Stimulated activated naive CD8-positive, alpha-beta T cell treated with anti-CD3 and anti-CD28 coated beads, Interleukin-15, Interleukin-2, amounts not matched to agents 100 ng/mL and 50 ng/mL, for 24 hours (primary cell): ENCODE measurements around the gene CHURC1.
A peak's percentile ranks its signal among the peaks of the same experiment; 100 is the strongest.

Experiments used
- H3K27ac Mint-ChIP-seq: one replicate; pipeline ENCODE4 v1.8.0; 2021; ENCODE audit warnings: mild to moderate bottlenecking, mixed read lengths
- H3K27me3 Mint-ChIP-seq: one replicate; pipeline ENCODE4 v1.8.0; 2021; ENCODE audit warnings: mixed read lengths
- H3K36me3 Mint-ChIP-seq: one replicate; pipeline ENCODE4 v1.8.0; 2021; ENCODE audit warnings: low read depth, mixed read lengths
- H3K4me1 Mint-ChIP-seq: one replicate; pipeline ENCODE4 v1.8.0; 2021; ENCODE audit warnings: low read depth, mixed read lengths
- H3K4me3 Mint-ChIP-seq: one replicate; pipeline ENCODE4 v1.8.0; 2021; ENCODE audit warnings: mild to moderate bottlenecking, mixed read lengths
- H3K9me3 Mint-ChIP-seq: one replicate; pipeline ENCODE4 v1.8.0; 2021; ENCODE audit warnings: mixed read lengths

Gene CHURC1

DNA sequence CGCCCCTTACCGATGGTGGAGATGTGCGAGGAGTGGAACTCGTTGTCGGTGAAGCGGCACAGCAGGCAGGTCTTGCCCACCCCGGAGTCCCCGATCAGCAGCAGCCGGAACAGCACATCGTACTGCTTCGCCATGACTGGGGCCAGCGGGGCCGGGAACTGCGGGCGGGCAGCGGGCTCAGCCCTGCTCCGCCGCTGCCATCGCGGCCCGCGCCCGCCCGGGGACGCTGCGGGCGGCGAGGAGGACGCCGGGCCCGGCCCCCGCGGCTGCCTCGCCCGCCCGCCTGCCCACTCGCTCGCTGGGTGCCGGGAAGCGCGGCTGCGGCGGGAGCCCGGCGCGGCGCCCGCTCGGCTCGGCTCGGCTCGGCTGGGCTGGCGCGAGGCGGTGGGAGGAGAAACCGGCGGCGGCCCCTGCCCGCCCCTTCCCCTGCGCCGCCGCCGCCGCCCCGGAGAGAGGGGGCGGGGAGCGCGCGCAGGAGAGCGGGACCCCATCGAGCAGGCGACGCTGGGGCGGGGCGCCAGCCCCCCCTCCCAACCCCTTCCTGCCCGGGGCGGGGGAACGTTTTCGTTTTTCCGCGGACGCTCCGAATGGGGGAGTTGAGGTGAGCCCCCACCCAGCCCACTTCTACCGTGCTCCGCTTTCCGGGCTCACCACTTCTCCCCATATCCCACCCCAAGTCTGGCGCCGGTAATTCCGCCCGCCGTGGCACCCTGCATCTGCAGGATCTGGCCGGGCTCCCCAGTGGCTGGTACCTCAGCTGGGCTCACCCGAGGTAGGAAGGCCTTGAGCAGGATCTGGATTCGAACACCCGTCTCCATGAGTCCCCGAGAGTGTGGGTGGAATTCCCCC lies 57.9 kb downstream of the CHURC1 start, which contains the start of gene RAB15:
Gene RAB15, minus strand, starts transcription at position 394 of the 849 bp plus-strand sequence. Its CDS starts 260 bp downstream, at position 134.
- Mint-ChIP-seq H3K4me3 (peak within 1 kb of the TSS; percentile 74), H3K9me3 (no peaks in the 10 kb centered on the region), H3K4me1 (peaks cover 9% of the 10 kb centered on the region), H3K36me3 (no peaks in the 10 kb centered on the region), H3K27me3 (no peaks in the 10 kb centered on the region), H3K27ac (peak within 1 kb of the TSS; percentile 65)

GRCh38 chr14:64973026-64973442 lies 58.8 kb downstream of the CHURC1 start:
- peaks cover 9% of the 10 kb centered on the region for H3K4me1 Mint-ChIP-seq
- no peaks in the 10 kb centered on the region for H3K36me3 Mint-ChIP-seq
- H3K27me3 Mint-ChIP-seq, result no peaks in the 10 kb centered on the region
- no peaks in the 10 kb centered on the region for H3K9me3 Mint-ChIP-seq
- no peak overlapping the region for H3K27ac Mint-ChIP-seq
- peak overlapping the region; percentile 74 for H3K4me3 Mint-ChIP-seq

- H3K27me3 Mint-ChIP-seq, result no peaks in the 10 kb centered on the region
- H3K4me3 Mint-ChIP-seq, result no peak overlapping the region
- H3K9me3 Mint-ChIP-seq, result no peaks in the 10 kb centered on the region
- peaks cover 9% of the 10 kb centered on the region for H3K4me1 Mint-ChIP-seq
- H3K36me3 Mint-ChIP-seq, result no peaks in the 10 kb centered on the region
- no peak overlapping the region for H3K27ac Mint-ChIP-seq
These were observed 59.6 kb downstream of the CHURC1 start for GRCh38 chr14:64973826-64974225.

DNA sequence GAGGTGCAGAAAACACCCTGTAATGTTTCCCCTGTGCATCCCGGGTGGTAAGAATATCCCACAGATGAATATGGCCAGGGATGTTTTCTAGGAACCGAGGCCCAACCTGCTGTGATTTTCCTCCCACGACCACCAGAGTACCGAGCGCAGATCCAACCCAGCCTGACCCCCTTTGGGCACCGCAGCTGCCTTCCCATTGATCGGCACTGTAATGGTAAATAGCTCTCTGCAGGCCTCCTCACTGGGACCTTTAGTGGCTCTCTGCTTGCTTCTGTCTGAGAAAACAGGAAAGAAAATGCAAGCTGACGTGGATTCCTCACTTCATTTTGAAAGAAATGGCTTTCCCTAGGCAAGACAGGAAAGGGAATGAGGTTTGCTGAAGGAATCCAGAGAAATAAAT lies 60.3 kb downstream of the CHURC1 start:
- H3K27ac Mint-ChIP-seq, result no peak overlapping the region

DNA sequence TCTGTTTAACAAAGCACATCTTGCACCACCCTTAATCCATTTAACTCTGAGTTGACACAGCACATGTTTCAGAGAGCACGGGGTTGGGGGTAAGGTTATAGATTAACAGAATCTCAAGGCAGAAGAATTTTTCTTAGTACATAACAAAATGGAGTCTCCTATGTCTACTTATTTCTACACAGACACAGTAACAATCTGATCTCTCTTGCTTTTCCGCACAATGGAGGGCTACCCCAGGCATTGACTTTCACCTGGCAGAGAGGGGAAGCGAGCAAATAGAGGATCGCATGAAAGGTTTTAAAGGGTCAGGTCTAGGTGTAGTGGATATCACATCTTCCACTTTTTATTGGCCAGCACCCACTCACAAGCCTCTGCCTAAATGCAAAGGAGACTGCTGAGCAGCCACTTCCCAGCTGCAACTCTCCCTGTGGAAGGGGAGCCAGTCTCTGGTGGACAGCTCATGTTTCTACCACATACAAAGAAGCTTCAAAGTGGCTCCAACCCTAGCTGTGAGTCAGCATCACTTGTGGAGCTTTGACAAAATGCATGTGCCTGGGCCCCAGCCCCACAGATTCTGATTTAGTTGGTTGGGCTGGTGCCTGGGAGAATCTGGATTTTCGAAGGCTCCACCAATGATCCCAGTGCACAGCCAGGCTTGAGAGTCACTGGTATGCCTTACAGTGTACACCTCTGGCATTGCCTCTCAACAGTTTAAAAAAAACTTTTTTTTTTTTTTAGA lies 65.2 kb downstream of the CHURC1 start:
- H3K27ac Mint-ChIP-seq, result no peak overlapping the region
- peaks cover 10% of the 10 kb centered on the region for H3K4me1 Mint-ChIP-seq
- peaks cover 8% of the 10 kb centered on the region for H3K27me3 Mint-ChIP-seq
- no peaks in the 10 kb centered on the region for H3K36me3 Mint-ChIP-seq
- H3K4me3 Mint-ChIP-seq, result no peak overlapping the region
- no peaks in the 10 kb centered on the region for H3K9me3 Mint-ChIP-seq

More for the DNA sequence above, 60.3 kb downstream of the CHURC1 start:
- no peaks in the 10 kb centered on the region for H3K36me3 Mint-ChIP-seq
- H3K4me1 Mint-ChIP-seq, result peaks cover 9% of the 10 kb centered on the region
- no peak overlapping the region for H3K4me3 Mint-ChIP-seq
- H3K9me3 Mint-ChIP-seq, result no peaks in the 10 kb centered on the region
- no peaks in the 10 kb centered on the region for H3K27me3 Mint-ChIP-seq

DNA sequence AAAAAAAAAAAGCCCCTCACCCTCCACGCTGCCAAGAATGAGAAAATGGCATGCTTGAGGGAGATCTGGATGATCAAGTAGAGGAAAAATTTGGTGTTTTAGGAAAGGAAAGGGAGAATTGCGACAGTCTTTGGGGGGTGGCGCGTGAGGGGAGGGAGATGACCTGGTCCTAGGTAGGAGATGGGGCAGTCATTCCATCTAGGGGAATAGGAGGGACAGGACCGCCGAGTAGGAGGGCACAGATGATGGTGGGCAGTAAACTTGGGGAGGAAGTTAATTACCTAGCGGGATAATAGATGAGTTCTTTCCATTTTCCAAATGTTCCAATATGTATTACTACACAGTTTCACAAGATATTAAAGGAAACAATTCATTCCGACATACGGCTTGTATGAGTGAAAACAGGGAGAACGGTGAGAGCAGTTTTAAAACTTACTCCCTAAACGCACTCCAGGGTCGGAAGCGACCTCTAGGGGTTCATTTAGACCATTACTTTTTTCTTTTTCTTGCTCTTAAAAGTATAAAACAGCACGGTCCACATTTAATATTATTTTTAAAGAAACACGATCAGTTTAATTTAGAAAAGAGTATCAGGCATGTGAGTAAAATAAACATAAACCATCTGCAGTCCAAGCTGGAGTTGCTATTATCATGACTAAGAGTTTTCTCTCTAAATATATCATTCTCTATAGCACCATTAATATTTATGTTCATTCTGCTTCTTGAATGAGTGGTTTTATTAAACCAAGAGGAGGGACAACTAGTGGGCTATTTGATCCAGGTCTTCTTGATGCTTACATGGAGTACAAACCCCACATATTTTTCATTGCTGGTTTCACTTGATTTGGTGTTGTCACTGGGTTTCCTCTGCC lies 69.4 kb downstream of the CHURC1 start:
- no peaks in the 10 kb centered on the region for H3K9me3 Mint-ChIP-seq
- H3K4me1 Mint-ChIP-seq, result peaks cover 27% of the 10 kb centered on the region
- peaks cover 1% of the 10 kb centered on the region for H3K36me3 Mint-ChIP-seq
- H3K4me3 Mint-ChIP-seq, result peak overlapping the region; percentile 75
- no peak overlapping the region for H3K27ac Mint-ChIP-seq
- H3K27me3 Mint-ChIP-seq, result peaks cover 8% of the 10 kb centered on the region
